GM23338 (cell line): ENCODE data around the gene HORMAD2.

ENCODE experiments used
- CTCF ChIP-seq, 2 experiments: fragments of 200-600 bp in 1 of 2; sonication (generic) in 1 of 2; conservative IDR thresholded peaks; 2 replicates each; pipeline versions ENCODE4 v1.5.1 to v1.6.1; 2016 to 2017; ENCODE audit warnings: antibody characterized with exemption in 2 of 2, low read depth in 2 of 2, mild to moderate bottlenecking in 2 of 2, moderate library complexity in 1 of 2
- POLR2AphosphoS5 ChIP-seq: IDR thresholded peaks from 2 replicates; pipeline ENCODE4 v1.6.1; 2016; ENCODE audit warnings: antibody characterized with exemption, low read depth
- ZNF331 ChIP-seq: fragments of 250-450 bp; sonication (Bioruptor Pico); IDR thresholded peaks from 2 replicates; pipeline ENCODE4 v1.5.0; 2020; ENCODE audit warnings: low read depth, mild to moderate bottlenecking, moderate library complexity

- TF ChIP-seq CTCF (conservative IDR thresholded peaks at IDR 0.05; ENCODE audit: low read depth in 2 of 2): no peak
- TF ChIP-seq POLR2AphosphoS5: no peak
- TF ChIP-seq ZNF331 (CRISPR knock-in tag): no peak
Measured at GRCh38 chr22:30212363-30212995, 132.2 kb downstream of the HORMAD2 start.
